Measurements from ENCODE around the gene CFLAR. TPM values are rescaled to one million over a fixed set of nuclear protein-coding genes. Genes with fewer than 3 reads are reported as not detected.

CFLAR gene
- total and polyA plus RNA-seq, 9 of the 15 experiments (the other 6 are each of a cell fraction or from before 2014, with no cell fraction given) = 27.5 to 102 (median 54.0) TPM

- TF ChIP-seq, protein P1, sequence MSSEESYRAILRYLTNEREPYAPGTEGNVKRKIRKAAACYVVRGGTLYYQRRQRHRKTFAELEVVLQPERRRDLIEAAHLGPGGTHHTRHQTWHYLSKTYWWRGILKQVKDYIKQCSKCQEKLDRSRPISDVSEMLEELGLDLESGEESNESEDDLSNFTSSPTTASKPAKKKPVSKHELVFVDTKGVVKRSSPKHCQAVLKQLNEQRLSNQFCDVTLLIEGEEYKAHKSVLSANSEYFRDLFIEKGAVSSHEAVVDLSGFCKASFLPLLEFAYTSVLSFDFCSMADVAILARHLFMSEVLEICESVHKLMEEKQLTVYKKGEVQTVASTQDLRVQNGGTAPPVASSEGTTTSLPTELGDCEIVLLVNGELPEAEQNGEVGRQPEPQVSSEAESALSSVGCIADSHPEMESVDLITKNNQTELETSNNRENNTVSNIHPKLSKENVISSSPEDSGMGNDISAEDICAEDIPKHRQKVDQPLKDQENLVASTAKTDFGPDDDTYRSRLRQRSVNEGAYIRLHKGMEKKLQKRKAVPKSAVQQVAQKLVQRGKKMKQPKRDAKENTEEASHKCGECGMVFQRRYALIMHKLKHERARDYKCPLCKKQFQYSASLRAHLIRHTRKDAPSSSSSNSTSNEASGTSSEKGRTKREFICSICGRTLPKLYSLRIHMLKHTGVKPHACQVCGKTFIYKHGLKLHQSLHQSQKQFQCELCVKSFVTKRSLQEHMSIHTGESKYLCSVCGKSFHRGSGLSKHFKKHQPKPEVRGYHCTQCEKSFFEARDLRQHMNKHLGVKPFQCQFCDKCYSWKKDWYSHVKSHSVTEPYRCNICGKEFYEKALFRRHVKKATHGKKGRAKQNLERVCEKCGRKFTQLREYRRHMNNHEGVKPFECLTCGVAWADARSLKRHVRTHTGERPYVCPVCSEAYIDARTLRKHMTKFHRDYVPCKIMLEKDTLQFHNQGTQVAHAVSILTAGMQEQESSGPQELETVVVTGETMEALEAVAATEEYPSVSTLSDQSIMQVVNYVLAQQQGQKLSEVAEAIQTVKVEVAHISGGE (CRISPR knock-in tag; IDR thresholded peaks at IDR 0.05) = peak in 1 of 3 experiments; percentile 40; a peak in 1 of 6 replicates
- peak; percentile 62 for TF ChIP-seq ARID1B (IDR thresholded peaks at IDR 0.05)
- no peak for TF ChIP-seq AFF1 (IDR thresholded peaks at IDR 0.05; ENCODE audit: low read depth in 1 of 2, partially characterized antibody in 2 of 2)
- no peak for TF ChIP-seq CBFA2T2 (conservative IDR thresholded peaks at IDR 0.05)
- peak in 1 of 2 experiments; percentile 76; a peak in 3 of 4 replicates for TF ChIP-seq TEAD1 (CRISPR knock-in tag; IDR thresholded peaks at IDR 0.05)
- TF ChIP-seq SPI1 (IDR thresholded peaks at IDR 0.05; ENCODE audit: borderline replicate concordance, low read depth, low read length) = peak; percentile 56
- TF ChIP-seq ILF3 (IDR thresholded peaks at IDR 0.05; ENCODE audit: borderline replicate concordance) = no peak
- TF ChIP-seq C11orf30 (IDR thresholded peaks at IDR 0.05; ENCODE audit: low read depth) = peak; percentile 20; the same call in 1 of the 2 replicates
- TF ChIP-seq, protein P2, sequence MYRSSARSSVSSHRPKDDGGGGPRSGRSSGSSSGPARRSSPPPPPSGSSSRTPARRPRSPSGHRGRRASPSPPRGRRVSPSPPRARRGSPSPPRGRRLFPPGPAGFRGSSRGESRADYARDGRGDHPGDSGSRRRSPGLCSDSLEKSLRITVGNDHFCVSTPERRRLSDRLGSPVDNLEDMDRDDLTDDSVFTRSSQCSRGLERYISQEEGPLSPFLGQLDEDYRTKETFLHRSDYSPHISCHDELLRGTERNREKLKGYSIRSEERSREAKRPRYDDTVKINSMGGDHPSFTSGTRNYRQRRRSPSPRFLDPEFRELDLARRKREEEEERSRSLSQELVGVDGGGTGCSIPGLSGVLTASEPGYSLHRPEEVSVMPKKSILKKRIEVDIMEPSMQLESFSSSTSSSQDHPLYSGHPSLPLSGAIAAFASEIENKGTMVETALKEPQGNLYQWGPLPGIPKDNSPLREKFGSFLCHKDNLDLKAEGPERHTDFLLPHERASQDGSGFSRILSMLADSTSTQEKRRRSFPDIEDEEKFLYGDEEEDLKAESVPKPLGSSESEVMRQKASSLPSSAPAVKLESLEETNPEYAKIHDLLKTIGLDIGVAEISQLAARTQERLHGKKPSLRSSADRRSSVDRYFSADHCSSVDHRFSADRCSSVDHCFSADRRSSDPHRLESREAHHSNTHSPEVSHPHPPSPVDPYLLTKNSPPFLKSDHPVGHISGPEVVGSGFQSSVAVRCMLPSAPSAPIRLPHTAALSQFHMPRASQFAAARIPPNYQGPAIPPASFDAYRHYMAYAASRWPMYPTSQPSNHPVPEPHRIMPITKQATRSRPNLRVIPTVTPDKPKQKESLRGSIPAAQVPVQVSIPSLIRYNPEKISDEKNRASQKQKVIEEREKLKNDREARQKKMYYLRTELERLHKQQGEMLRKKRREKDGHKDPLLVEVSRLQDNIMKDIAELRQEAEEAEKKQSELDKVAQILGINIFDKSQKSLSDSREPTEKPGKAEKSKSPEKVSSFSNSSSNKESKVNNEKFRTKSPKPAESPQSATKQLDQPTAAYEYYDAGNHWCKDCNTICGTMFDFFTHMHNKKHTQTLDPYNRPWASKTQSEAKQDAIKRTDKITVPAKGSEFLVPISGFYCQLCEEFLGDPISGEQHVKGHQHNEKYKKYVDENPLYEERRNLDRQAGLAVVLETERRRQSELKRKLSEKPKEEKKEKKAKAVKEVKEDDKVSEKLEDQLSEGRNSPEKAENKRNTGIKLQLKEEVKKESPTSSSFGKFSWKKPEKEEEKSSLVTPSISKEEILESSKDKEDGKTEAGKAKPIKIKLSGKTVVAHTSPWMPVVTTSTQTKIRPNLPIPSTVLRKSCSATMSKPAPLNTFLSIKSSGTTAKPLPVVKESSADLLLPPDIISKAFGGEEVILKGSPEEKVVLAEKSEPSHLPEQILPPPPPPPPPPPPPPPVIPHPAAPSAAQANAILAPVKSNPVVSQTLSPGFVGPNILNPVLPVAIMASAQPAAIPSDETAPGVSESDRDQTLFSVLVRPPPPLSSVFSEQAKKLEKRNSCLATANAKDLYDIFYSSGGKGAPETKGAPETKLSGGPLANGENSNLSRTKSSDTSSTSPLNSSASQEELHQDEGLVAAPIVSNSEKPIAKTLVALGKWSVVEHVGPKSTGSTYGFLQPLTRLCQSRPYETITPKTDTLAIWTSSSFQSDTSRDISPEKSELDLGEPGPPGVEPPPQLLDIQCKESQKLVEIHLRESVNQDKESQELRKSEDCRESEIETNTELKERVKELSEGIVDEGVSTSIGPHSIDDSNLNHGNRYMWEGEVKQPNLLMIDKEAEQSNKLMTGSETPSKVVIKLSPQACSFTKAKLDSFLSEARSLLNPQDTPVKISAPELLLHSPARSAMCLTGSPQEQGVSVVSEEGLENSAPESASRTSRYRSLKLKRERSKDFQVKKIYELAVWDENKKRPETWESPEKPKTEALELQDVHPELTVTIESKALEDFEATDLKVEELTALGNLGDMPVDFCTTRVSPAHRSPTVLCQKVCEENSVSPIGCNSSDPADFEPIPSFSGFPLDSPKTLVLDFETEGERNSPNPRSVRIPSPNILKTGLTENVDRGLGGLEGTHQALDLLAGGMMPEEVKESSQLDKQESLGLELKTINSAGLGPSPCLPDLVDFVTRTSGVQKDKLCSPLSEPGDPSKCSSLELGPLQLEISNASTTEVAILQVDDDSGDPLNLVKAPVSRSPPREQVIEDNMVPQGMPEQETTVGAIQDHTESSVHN (IDR thresholded peaks at IDR 0.05; ENCODE audit: borderline replicate concordance in 1 of 2, low read depth in 1 of 2) = peak in 1 of 2 experiments; percentile 31; a peak in 1 of 4 replicates
Measured at GRCh38 chr2:201151127-201151981, 35.4 kb downstream of the CFLAR start (continued).

Measured in K562 (cell line).